Heart right ventricle (tissue), 16 donors: ENCODE measurements around the gene MYO7B. TPM values are rescaled to one million over a fixed set of nuclear protein-coding genes. Genes with fewer than 3 reads are reported as not detected.

ENCODE experiments used
- ATAC-seq, 8 donors: fragments of 200-7000 bp; cut with Tn5 transposase; one replicate each; pipeline ENCODE4 v1.9.1; 2020; ENCODE audit warnings: mild to moderate bottlenecking in 8 of 8, moderate library complexity in 8 of 8, moderate number of reproducible peaks in 1 of 8
- DNase-seq, 2 donors: peaks; one replicate each; pipeline ENCODE4 v3.0.0-alpha.2; 2020
- H3K27ac ChIP-seq, 10 donors: fragments of 200-600 bp; sonication (generic) in 2 of 10; one replicate each; pipeline versions ENCODE4 v1.5.0 to v1.8.0; 2020 to 2022; ENCODE audit warnings: mild to moderate bottlenecking in 3 of 10
- H3K27me3 ChIP-seq, 7 donors: fragments of 200-600 bp; one replicate each; pipeline ENCODE4 v1.8.0; 2021 to 2022; ENCODE audit warnings: mild to moderate bottlenecking in 2 of 7
- H3K36me3 ChIP-seq, 9 donors: fragments of 200-600 bp; sonication (generic) in 1 of 9; one replicate each; pipeline versions ENCODE4 v1.5.0 to v1.8.0; 2020 to 2022; ENCODE audit warnings: mild to moderate bottlenecking in 2 of 9
- H3K4me1 ChIP-seq, 9 donors: fragments of 200-600 bp; sonication (generic) in 1 of 9; one replicate each; pipeline versions ENCODE4 v1.5.0 to v1.8.0; 2020 to 2022; ENCODE audit warnings: mild to moderate bottlenecking in 4 of 9
- H3K4me3 ChIP-seq, 10 donors: fragments of 200-600 bp; sonication (generic) in 2 of 10; one replicate each; pipeline versions ENCODE4 v1.5.0 to v1.8.0; 2020 to 2022; ENCODE audit warnings: mild to moderate bottlenecking in 7 of 10, moderate library complexity in 2 of 10
- H3K9me3 ChIP-seq, 11 donors: fragments of 200-600 bp in 10 of 11; sonication (generic) in 2 of 11; one replicate each; pipeline versions ENCODE4 v1.5.0 to v1.8.0; 2013 to 2022; ENCODE audit warnings: mild to moderate bottlenecking in 2 of 11, control low read depth in 1 of 11, moderate library complexity in 1 of 11
- WGBS, 2 donors: extraction: QIAGEN DNeasy Blood & Tissue Kit; methylation state at CpG; one replicate each; pipeline ENCODE4 v1.1.7; 2013; ENCODE audit warnings: inconsistent platforms in 1 of 2; 5-methylcytosine and 5-hydroxymethylcytosine counted together
- intact Hi-C, 10 donors: fragments of 100-400 bp; cut with DNase I; formaldehyde crosslinking; loops; one replicate each; pipeline versions ENCODE4 v1.11.1 to v1.14.2; 2022
- polyA plus RNA-seq, 2 donors: library from polyadenylated mRNA; stranded (reverse); fragments of 200-250 nt; gene quantifications; one replicate each; pipeline ENCODE4 v1.2.3, GENCODE V29; 2013
- total RNA-seq, 10 donors: library from RNA; stranded (reverse); fragmentation: NEBNext Ultra II Directional in 3 of 10; extraction: Animal tissue kit (Norgen Biotek cat#: 25700) in 3 of 10; gene quantifications; one replicate each; pipeline versions ENCODE4 v1.2.1 to v1.2.4, GENCODE V29; 2021 to 2023
- TF ChIP-seq, protein P1 (sequence below), 9 donors: fragments of 200-600 bp; sonication (generic) in 2 of 9; IDR thresholded peaks; one replicate each; pipeline versions ENCODE4 v1.5.0 to v1.8.0; 2021 to 2022; ENCODE audit warnings: antibody characterized with exemption in 9 of 9, mild to moderate bottlenecking in 5 of 9, moderate library complexity in 1 of 9
- donor health status: Arrhythmogenic right ventricular cardiomyopathy.
- donor health status: ischemic (EF 13 %, LVEDD 7.1; RV severe dilation, severe dysfunction).
- donor health status: healthy with polysubstance abuse.
- donor health status: DM: no; HTN: yes; CAD: no.
- donor health status: DM: no; HTN: no; CAD: no.
- donor health status: ischemic (EF 25% LVEDD 6.9; RV normal size, moderate dysfunction).
- donor health status: ischemic (EF 25% LVEDD 5.7; RV mildly dilated, moderate dysfunction).
- donor health status: healthy.
- donor health status: DM: yes; HTN: yes; CAD: no.
- donor health status: Ischemic cardiomyopathy.
- donor health status: ischemic (EF 35%, LVEDD 5.7; RV mildly dilated, moderate dysfunction).
- donor health status: nonischemic (EF 11% LVEDD 7.7; RV severe dilation, severe dysfunction).
- donor health status: DM: yes; HTN: yes; CAD: no.
- donor health status: PGD.
- donor health status: ischemic (EF 29% LVEDD 5.4; RV normal size, mild dysfunction).
- donor health status: nonischemic (EF 23%, LVEDD 6.1; RV moderate dilation, normal function).

Gene MYO7B
- total and polyA plus RNA-seq, 12 donors: 0.42 to 2.3 (median 0.90) TPM

DNA sequence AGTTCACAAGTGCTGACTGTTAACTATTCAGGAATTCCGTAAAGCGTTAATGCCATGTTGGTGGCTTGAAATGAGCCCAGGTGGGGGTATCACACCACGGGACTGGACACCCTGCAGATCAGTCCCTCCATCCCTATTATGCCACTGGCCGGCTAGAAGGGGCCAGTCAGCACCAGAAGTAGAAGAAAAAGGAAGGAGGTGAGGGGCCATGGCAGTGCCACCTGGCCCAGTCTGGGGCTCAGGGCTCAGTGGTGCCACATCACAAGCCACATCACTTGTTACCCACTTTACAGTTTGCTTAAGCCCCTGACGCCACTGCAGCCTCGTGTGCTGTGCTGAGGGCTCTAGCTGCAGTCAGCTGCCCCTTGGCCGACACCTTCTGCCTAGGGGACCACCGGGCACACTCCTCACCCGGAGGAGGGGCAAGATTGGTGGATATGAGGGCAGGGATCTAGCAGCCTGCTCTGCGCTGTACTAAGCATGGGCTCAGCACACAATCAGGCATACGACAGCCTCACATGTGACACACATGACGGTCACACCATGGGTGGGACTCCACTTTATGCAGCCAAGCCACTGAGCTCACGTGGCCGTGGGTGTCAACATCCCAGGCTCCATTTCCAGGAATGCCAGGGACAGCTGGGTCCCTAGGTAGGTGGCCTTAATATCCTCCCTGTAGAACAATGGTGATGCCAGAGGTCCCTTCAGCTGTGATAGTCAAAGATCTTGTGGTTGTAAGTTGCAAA is 136.2 kb downstream of the MYO7B start:
- peak overlapping the region in 8 of 10 donors; percentile 70 to 95 (median 84) for H3K4me3 ChIP-seq
- peaks cover 0 to 12% (median 0%) of the 10 kb centered on the region in 9 donors for H3K36me3 ChIP-seq
- DNase-seq (no peak), ATAC-seq (peak in 1 of 8 donors; percentile 1)
- intact Hi-C loops: loop anchor here in 2 of 10 donors (2.0 to 10.0 kb wide), 2 partner anchors 13 to 157 kb away; no protein-coding TSS in a partner anchor
- H3K27me3 ChIP-seq: peaks cover 0 to 31% (median 0%) of the 10 kb centered on the region in 7 donors
- peak overlapping the region; percentile 88 to 98 (median 97) for H3K27ac ChIP-seq
- H3K4me1 ChIP-seq: peaks cover 10 to 90% (median 71%) of the 10 kb centered on the region in 9 donors
- TF ChIP-seq, protein P1, sequence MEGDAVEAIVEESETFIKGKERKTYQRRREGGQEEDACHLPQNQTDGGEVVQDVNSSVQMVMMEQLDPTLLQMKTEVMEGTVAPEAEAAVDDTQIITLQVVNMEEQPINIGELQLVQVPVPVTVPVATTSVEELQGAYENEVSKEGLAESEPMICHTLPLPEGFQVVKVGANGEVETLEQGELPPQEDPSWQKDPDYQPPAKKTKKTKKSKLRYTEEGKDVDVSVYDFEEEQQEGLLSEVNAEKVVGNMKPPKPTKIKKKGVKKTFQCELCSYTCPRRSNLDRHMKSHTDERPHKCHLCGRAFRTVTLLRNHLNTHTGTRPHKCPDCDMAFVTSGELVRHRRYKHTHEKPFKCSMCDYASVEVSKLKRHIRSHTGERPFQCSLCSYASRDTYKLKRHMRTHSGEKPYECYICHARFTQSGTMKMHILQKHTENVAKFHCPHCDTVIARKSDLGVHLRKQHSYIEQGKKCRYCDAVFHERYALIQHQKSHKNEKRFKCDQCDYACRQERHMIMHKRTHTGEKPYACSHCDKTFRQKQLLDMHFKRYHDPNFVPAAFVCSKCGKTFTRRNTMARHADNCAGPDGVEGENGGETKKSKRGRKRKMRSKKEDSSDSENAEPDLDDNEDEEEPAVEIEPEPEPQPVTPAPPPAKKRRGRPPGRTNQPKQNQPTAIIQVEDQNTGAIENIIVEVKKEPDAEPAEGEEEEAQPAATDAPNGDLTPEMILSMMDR (IDR thresholded peaks at IDR 0.05): no peak
- WGBS, 2 donors: 44 to 58% methylated on average over 14 of the region's 14 CpGs
- peaks cover 0 to 9% (median 0%) of the 10 kb centered on the region in 11 donors for H3K9me3 ChIP-seq

DNA sequence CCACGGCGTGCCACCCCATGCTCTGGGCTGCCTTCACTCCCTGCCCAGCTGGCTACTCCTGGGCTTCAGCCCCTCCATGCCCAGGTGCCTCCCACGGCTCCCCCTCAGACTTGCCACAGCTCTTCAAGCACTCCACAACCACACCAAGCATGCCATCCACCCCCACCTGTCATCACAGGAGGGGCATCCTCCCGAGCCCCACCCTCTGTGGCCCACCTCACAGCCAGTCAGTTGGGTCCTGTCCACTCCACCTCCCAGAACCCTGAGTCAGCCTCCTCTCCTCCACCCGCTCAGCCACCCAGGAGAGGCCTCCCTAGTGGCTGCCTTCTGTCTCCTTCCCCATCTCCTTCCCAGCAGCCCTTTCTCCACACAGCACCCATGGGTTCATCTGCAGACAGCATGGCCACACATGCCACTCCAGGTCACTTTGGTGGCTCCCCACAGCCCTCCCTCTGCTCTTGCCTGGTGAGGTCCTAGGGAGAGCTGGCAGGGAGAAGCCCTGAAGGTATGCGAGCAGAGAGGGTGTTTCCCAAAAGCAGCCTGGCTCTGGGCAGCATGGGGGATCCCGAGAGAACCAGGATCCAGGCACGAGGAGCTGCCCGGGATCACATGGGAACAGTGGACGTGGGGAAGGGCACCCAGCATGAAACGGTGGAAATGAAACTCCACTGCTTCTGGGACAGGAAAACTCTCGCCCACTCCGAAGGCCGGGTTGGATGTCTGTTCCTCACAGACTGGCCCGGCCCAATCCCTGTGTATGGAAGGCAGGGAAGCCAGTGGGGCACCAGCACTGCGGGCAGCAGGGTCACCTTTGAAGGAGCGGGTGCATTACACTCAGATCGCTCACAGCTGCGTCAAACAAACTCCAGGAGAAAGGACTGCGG is 137.1 kb downstream of the MYO7B start:
- 36 to 37% methylated on average over 20 of the region's 20 CpGs for WGBS, 2 donors
- Histone ChIP-seq H3K27ac (peak overlapping the region; percentile 88 to 98 (median 97)), H3K36me3 (peaks cover 0 to 12% (median 0%) of the 10 kb centered on the region in 9 donors), H3K4me3 (peak overlapping the region; percentile 57 to 95 (median 78)), H3K9me3 (peaks cover 0 to 9% (median 0%) of the 10 kb centered on the region in 11 donors), H3K4me1 (peaks cover 8 to 90% (median 70%) of the 10 kb centered on the region in 9 donors), H3K27me3 (peaks cover 0 to 38% (median 0%) of the 10 kb centered on the region in 7 donors)
- intact Hi-C loops: loop anchor here in 2 of 10 donors (2.0 to 10.0 kb wide), 2 partner anchors 14 to 158 kb away; no protein-coding TSS in a partner anchor
- TF ChIP-seq, protein P1 (IDR thresholded peaks at IDR 0.05): no peak
- ATAC-seq (peak; percentile 4 to 47 (median 30)), DNase-seq (peak; percentile 33 to 39)

DNA sequence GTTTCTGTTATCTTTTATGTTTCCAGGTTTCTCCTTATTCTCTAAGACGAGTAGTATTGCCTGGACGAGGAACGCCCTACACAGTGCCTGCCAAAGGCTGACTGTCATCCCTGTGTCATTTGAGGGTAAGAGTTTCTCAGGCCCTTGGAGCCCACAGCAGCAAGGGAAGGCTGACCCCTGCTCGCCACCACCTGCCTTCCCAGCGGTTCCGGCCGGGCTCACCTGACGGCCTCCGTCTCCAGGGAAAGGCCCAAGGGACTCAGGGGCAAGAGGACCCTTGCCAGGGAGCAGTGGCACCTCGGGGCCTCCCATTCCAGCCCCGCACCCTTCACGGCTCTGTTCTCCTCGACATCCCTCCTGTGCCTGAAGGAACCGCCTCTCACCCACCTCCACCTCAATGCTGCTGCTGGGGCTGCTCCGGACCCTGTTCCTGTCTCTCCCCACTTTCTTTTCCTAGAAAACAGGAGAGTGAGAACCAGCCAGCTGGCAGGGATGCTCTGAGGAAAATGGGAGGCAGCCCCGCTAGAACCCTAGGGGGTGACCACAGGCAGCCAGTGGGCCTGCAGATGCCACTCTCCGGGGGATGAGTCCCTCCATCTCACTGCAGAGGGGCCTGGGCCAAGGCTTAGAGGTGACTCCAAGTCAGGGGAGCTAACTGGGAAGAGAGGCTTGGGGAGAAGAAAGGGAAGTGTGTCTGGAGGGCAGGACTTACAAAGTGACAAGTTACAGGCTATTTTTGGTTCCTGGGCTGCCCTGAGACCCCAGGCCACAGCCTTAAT is 138.0 kb downstream of the MYO7B start:
- Histone ChIP-seq H3K4me1 (peaks cover 8 to 82% (median 62%) of the 10 kb centered on the region in 9 donors), H3K27ac (peak overlapping the region; percentile 88 to 98 (median 97)), H3K36me3 (peaks cover 0 to 12% (median 0%) of the 10 kb centered on the region in 9 donors), H3K27me3 (peaks cover 0 to 38% (median 0%) of the 10 kb centered on the region in 7 donors), H3K9me3 (peaks cover 0 to under 1% (median 0%) of the 10 kb centered on the region in 11 donors), H3K4me3 (peak overlapping the region; percentile 57 to 95 (median 78))
- DNase-seq (peak in 1 of 2 donors; percentile 22), ATAC-seq (peak in 6 of 8 donors; percentile 18 to 42 (median 32))
- intact Hi-C loops: loop anchor here in 3 of 10 donors (2.0 to 10.0 kb wide), 3 partner anchors 15 to 159 kb away; no protein-coding TSS in a partner anchor
- TF ChIP-seq, protein P1 (IDR thresholded peaks at IDR 0.05): no peak
- 33 to 40% methylated on average over 17 of the region's 17 CpGs for WGBS, 2 donors
